DMS 273 (cell line): ENCODE results near the gene SLC25A17.
"Not testable (repeated sequence)": the region's sequence is repeated elsewhere in the genome, so short reads cannot be mapped to it uniquely, and the experiment has no call there.

Source experiments
- DNase-seq: peaks from one replicate; lab custom pipeline; 2025; ENCODE audit not compliant: unreplicated experiment; lab: John Stamatoyannopoulos, UW

Gene SLC25A17

DNA sequence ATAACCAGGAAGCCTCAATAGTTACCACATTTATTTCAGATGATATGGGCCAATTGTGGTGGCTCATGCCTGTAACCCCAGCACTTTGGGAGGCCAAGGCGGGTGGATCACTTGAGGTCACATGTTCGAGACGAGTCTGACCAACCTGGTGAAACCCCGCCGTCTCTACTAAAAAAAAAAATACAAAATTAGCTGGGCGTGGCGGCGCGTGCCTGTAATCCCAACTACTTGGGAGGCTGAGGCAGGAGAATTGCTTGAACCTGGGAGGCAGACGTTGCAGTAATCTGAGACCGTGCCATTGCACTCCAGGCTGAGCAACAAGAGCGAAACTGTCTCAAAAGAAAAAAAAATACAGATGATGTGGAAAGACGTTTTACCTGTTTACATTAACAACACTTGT is 60.3 kb downstream of the SLC25A17 start:
- not testable (repeated sequence) for DNase-seq

DNA sequence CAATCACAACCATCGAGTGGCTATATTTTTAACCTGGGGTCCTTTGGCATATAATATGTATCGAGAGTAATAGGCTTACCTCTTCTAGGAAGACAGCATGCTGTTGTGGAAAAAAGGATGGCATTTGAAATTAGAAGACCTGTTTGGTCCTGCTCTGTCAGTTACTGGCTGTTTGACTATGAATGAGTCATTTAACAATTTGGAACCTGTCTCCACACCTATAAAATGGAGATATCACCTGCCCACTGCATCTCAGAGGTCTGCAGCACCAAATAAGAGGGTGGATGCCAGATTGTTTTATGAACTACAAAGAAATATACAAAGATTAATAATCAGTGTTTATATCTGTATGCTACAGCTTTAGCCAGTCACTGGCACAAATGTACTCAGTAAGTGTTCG is 60.8 kb downstream of the SLC25A17 start:
- no peak for DNase-seq

DNA sequence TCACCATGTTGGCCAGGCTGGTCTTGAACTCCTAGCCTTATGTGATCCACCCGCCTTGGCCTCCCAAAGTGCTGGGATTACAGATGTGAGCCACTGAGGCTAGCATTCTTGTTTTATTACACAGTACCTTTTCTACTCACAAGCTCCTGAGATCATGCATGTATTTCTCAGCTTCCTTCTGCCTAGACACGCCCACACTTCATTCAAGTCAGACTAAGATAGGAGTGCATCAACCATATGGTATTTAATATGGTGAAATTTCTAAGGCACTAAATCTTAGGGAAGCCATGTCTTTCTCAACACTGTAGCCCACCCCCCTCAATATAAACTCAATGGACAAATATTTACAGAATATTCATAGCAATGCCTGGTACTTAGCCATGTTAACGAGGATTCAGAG is 62.1 kb downstream of the SLC25A17 start:
- no peak for DNase-seq

DNA sequence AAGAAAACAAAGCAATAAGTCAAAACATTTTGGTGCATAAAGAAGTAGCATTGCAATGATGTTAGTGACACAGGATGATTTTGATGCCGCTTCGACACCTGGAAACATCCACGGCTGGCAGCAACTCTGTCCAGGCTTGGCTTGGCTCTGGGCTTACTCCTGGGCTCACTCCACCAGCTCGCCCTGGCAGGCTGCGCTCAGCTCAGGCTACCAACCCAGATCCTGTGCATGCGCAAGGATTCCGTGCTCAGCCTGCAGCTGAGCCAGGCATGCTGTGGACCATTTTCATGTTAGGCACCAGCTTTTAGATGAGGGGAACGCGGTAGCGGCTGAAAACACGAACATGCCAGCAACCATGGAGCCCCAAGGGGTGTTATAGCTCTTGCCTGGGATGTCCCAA is 66.0 kb downstream of the SLC25A17 start:
- DNase-seq: no peak

DNA sequence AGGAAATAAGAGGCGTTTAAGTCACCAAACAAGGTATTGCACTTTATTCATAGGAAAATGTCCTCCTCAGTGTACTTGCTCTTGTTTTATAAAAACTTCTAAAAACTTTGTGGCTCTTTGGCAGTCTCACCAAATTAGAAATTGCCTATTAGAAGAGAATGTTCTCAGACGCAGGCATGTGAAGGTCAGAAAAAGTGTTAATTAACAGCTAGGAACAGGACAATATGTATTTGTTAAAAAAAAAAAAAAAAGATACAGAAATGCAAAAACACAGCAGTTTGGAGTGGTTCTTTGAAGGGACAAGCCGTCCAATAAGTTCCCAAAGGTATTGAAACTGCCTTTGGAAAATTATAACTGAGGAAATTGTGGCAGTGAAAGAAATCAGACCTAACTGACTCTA is 67.9 kb downstream of the SLC25A17 start:
- DNase-seq: no peak

DNA sequence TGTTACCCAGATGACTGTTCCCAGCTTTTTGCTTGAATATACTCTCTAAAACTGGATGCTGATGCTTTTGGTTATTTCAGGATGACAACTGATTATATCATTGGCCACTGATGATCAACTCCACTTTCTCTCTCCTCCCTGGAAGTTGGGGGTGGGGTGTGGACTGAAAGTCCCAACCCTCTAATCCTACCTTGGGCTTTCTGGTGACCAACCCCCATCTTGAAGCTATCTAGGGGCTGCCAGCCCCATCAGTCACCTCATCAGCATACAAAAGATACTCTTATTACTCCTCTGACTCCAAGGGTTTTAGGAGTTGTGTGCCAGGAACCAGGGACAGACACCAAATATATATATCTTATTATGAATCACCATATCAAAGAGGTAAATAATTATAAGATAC is 69.3 kb downstream of the SLC25A17 start:
- DNase-seq: no peak

DNA sequence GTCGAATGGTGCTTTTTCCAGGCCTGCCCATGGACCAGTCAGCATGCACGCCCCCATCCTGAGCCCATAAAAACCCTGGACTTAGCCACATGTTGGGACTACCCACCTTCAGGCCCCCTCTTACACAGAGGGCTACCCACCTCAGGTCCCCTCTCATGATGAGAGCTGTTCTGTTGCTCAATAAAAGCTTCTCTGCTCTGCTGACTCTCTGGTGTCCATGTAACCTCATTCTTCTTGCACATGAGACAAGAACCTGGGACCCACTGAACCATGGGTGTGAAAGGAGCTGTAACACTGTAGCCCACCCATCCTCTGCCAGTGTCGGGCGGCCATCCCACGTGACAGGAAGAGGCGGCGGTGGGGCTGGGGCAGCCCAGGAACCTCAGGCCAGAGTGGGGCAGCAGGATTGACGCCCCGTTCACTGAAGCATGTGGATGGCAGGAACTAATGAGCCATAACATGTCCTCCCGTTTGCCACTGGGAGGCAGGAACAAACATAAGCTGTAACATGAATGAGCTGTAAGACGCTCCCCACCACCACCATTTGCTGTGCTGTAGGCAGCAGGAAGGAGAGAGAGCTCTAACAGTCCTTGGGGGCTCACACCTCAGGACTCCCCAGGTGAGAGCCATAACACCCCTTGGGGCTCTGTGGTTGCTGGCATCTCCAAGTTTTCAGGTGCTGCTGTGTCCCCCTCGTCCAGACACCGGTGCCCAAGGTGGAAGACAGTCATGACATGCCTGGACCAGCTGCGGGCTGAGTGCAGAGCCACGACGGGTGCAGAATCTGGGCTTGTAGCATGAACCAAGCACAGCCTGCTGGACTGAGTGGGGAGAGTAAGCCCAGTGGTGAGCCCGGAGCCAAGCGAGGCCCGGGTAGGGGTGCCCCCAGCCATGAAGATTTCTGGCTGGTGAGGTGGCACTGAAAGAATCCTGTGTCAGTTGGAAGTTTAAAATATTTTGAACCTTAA is 70.5 kb downstream of the SLC25A17 start:
- no peak for DNase-seq

DNA sequence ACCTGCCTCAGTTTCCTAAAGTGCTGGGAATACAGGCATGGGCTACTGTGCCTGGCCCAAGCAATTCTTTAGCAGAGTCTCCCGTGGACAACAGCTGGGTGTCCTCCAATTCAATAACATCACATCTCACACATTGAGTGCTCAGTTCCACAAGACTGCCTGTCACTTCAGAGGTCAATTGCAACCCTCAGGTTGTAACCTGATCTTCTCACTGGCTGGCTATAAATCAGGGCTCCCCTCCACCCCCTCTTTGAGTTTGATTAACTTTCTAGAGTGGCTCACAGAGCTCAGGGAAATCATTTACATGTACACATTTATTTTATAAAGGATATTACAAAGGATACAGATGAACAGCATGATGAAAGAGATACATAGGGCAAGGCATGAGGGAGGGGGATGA is 71.8 kb downstream of the SLC25A17 start:
- no peak for DNase-seq

DNA sequence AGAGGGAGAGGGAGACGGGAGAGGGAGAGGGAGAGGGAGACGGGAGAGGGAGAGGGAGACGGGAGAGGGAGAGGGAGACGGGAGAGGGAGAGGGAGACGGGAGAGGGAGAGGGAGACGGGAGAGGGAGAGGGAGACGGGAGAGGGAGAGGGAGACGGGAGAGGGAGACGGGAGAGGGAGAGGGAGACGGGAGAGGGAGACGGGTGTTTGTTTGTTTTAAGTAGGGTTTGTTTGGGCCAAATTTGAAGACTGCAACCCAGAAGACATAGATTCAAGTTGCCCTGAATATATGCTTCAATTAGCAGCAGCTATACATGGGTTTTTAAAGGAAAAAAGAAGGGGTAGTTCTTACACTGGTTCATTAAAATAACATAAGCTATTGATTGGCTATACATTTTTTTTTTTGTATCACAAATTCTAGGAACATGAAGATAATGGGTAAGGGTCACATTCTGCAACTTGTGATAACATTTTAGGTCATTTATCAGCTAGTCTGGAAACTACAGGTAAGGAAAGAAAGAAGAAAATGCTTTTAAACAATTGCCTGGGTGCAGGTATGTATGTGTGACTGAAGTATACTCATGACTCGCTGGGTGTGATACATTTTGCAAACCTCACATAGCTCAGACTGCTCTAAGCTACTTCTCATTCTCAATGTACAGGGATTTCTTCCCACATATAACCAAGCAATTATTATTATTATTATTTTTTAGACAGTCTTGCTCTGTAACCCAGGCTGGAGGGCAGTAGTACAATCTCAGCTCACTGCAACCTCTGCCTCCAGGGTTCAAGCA is 72.5 kb downstream of the SLC25A17 start:
- DNase-seq: no peak

DNA sequence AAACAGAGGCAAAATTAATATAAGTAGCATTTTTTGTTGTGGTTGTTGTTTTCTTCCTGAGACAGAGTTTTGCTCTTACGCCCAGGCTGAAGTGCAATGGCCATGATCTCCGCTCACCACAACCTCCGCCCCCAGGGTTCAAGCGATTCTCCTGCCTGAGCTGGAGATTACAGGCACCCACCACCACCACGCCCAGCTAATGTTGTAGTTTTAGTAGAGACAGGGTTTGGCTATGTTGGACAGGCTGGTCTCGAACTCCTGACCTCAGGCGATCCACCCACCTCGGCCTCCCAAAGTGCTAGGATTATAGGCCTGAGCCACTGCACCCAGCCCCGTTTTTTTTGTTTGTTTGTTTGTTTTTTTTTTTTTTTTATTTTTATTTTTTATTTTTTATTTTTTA is 75.4 kb downstream of the SLC25A17 start:
- no peak for DNase-seq

DNA sequence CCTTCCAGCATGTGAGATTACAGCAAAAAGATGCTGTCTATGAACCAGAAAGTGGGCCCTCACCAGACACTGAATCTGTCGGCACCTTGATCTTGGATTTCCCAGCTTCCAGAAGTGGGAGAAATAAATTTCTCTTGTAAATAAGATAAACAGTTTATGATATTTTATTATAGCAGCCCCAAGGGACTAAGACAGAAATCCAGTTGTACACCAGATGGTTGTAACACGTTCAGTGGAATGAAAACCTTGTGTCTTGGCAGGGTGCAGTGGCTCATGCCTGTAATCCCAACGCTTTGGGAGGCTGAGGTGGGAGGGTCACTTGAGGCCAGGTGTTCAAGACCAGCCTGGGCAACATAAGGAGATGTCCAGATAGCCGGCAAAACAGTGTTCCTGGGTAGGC is 78.0 kb downstream of the SLC25A17 start:
- DNase-seq: peak; percentile 46

DNA sequence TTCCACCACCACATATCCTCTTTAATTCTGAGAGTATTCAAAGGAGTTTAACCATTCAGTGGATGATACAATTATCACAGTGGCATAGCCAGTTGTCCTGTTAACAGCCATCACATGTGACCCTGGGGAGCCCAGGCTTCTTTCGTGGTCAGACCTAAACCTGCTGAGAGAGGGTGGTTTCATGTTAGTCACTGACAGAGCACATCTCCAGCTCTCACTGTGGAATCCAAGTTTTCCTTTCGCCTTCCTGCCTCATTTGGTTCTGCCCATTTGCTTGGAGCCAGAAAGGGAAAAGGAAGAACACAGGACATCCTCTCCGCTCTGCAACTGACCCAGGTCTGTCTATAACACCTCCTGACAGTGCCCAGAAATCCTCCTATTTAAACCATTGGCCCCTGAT is 79.4 kb downstream of the SLC25A17 start:
- DNase-seq: no peak

DNA sequence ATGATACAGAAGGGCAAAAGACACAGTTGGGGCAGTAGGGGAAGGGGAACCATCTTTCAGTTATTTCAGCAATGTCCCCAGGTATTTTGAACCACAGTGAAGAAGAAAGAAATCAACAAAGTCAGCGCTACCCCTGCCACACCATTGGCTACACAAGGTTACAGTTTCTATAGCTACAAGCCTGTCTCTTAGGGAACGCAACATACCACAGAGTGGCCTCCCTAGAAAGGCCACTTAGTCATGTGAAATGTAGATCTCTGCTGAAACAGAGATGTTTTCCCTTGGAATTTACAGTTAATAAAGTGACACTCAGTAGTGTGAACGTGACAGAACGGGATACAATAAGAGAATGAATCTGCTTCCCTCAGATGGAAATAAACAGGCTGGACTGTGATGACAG is 85.2 kb downstream of the SLC25A17 start:
- DNase-seq: no peak

DNA sequence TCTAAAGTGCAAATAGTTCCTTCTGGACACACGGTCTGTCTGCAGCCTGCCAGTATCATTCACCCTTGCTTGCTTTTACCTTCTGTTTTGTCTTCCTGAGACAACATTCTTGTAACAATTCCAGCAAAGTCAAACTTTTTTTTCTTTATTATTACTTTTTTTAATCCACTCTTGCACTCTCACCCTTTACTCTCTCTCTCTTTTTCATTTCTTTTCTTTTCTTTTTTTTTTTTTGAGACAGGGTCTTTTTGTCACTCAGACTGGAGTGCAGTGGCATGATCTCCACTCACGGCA is 86.2 kb downstream of the SLC25A17 start:
- DNase-seq: no peak

DNA sequence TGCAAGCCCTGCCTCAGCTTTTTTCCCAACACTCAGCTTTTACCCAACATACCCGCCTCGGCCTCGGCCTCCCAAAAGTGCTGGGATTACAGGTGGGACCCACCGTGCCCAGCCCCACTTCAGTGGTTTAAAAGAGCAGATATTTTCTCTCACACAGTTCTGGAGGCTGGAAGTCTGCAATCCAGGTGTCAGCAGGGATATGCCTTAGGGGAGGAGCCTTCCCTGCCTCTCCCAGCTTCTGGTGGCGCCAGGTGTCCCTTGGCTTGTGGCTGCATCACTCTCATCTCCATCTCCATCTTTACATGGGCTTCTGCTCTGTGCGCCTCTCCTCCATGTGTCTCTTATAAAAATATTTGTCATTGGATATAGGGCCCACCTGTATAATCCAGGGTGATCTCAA is 89.9 kb downstream of the SLC25A17 start:
- no peak for DNase-seq

DNA sequence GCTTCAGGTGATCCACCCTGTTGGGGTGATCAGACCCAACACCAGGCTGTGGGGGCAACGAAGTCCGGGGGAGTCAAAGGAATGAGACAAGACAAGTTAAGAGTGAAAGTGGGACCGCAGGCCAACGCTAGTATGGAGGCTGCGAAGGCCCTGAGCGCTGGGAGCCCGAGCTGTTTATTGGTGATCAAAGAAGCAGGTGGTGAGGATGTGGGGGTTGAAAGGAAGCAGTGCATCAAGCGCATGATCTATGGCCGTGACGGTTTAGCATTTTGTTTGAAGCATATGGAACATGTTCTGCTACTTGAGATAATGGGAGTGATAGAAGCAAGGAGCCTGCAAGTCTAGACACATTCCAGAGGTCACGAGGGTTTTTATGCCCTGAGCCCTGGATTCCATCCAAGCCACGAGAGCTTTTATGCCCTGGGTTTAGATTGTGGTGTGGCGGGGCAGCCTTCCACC is 90.4 kb downstream of the SLC25A17 start:
- DNase-seq: peak; percentile 88

DNA sequence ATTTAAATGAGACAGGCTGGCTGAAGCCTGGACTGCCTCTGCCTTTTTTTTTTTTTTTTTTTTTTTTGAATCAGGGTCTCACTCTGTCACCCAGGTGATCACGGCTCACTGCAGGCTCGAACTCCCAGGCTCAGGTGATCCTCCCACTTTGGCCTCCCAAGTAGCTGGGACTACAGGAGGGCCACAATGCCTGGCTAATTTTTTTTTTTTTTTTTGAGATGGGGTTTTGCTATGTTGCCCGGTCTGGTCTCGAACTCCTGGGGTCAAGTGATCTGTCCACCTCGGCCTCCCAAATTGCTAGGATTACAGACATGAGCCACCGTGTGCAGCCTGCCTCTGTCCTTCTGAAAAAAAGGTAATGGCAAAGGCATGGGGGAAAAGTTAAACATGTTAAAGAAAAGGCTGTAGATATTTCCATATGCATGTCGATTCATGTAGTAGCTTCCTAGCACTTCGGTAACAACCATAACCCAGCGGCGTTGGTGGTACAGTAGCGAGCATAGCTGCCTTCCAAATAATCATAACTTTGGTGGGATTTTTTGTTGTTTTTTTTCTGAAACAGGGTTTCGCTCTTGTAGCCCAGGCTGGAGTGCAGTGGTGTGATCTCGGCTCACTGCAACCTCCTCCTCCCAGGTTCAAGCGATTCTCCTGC is 91.1 kb downstream of the SLC25A17 start:
- no peak for DNase-seq

DNA sequence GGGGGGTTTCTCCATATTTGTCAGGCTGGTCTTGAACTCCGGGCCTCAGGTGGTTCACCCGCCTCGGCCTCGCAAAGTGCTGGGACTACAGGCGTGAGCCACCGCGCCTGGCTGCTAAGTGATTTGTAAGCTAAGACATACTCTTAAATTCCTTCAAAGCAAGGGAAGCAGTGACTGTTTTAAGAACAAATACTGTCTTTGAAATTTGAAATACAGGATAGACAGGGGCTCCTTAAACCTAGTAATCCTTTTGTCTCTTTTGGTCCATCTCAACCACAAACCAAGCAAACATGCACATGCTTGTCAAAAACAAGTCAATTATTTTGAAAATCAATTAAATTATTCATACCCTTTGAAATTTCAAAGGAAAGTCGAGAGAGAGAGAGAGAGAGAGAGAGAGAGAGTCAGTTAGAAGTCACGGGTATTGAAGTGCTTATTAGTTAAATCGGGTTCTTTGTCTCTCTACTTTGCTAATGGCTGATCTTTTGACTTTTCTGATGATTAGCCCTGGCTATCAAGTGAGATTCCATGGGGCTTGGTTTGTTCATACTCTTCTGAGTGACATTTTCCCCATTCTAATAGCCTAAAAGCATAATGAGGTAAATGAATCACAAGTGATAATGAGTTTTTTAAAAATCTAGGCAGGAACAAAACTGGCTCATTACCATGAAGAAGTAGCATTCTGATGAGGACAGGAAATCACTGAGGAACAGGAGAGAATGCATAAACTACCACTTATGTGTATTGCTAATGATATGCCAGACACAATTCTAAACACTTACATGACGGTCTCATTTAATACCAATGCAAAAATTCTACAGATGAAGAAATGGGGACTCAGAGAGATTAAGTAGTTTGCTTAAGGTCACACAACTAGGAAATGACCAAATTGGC is 91.8 kb downstream of the SLC25A17 start:
- no peak for DNase-seq

DNA sequence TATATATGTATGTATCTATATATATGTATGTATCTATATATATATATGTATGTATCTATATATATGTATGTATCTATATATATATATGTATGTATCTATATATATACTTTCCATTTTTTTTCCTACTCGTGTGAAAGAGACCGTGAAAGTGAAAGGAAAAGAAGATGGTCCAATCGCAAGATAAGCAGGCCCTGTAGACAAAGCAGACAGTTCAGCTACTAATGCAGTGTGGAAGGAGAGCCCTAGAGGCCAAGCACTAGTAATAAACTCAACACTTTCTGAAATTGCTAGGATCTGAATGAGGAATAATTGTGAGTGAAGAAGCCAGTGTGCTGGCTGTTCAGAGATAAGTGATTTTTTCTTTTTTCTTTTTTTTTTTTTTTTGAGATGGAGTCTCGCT is 92.6 kb downstream of the SLC25A17 start:
- peak; percentile 12 for DNase-seq

DNA sequence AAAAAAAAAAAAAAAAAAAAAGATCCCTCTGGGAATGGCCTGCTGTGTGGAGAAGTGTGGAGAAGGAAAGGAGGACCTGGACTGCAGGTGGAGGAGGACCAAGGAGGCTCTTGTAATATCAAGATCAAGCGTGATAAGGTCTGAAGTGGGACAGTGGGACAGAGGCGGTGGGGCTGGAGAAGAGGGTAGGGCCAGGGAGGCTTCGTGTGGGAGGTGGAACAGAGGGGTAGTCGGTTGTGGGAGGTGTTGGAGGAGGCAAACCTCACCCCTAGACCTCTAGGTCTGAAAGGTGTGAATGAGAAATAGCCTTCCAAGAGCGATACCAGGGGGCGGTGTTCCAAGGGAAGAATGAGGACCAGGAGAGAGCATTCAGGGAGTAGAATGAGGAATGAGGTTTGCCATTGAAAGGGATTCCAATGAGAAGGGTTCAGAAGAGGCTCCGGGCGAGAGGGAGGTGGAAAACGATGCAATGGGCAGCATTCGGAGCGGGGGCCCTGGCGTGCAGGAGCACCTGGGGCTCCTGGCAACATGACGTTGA is 95.7 kb downstream of the SLC25A17 start:
- no peak for DNase-seq
